NOMO-1 treated with dmso at 0.1 percent for 144 hours (cell line): ENCODE data around the gene PDLIM5.
"Not testable (repeated sequence)": the region's sequence is repeated elsewhere in the genome, so short reads cannot be mapped to it uniquely, and the experiment has no call there.

ENCODE experiments used
- DNase-seq: peaks from one replicate; lab custom pipeline; 2025; ENCODE audit not compliant: unreplicated experiment; lab: John Stamatoyannopoulos, UW

Gene PDLIM5

GRCh38 chr4:94551643-94552564 is 100.2 kb downstream of the PDLIM5 start:
- no peak for DNase-seq

GRCh38 chr4:94556047-94556446 is 104.3 kb downstream of the PDLIM5 start:
- DNase-seq, result not testable (repeated sequence)

- DNase-seq, result not testable (repeated sequence)
Measured at GRCh38 chr4:94557632-94558031, 105.9 kb downstream of the PDLIM5 start.

- no peak for DNase-seq
Measured at GRCh38 chr4:94558392-94558904, 106.7 kb downstream of the PDLIM5 start.

GRCh38 chr4:94559351-94559806 is 107.6 kb downstream of the PDLIM5 start:
- no peak for DNase-seq

- no peak for DNase-seq
Measured at GRCh38 chr4:94561249-94562024, 109.7 kb downstream of the PDLIM5 start.

- no peak for DNase-seq
Measured at GRCh38 chr4:94562285-94562684, 110.5 kb downstream of the PDLIM5 start.

- no peak for DNase-seq
Measured at GRCh38 chr4:94564252-94564651, 112.5 kb downstream of the PDLIM5 start.

GRCh38 chr4:94566420-94566819 is 114.7 kb downstream of the PDLIM5 start:
- DNase-seq, result no peak

- DNase-seq, result no peak
Measured at GRCh38 chr4:94567811-94568210, 116.1 kb downstream of the PDLIM5 start.

- no peak for DNase-seq
Measured at GRCh38 chr4:94570558-94570957, 118.8 kb downstream of the PDLIM5 start.

- no peak for DNase-seq
Measured at GRCh38 chr4:94571298-94571697, 119.6 kb downstream of the PDLIM5 start.

- DNase-seq, result no peak
Measured at GRCh38 chr4:94571715-94572114, 120.0 kb downstream of the PDLIM5 start.

GRCh38 chr4:94574050-94574449 is 122.3 kb downstream of the PDLIM5 start:
- DNase-seq, result no peak

- DNase-seq, result no peak
Measured at GRCh38 chr4:94574616-94575015, 122.9 kb downstream of the PDLIM5 start.

- DNase-seq, result no peak
Measured at GRCh38 chr4:94575652-94576051, 123.9 kb downstream of the PDLIM5 start.

- no peak for DNase-seq
Measured at GRCh38 chr4:94576210-94576609, 124.5 kb downstream of the PDLIM5 start.

- no peak for DNase-seq
Measured at GRCh38 chr4:94577136-94577535, 125.4 kb downstream of the PDLIM5 start.

- DNase-seq, result no peak
Measured at GRCh38 chr4:94578195-94578594, 126.5 kb downstream of the PDLIM5 start.

GRCh38 chr4:94581766-94582165 is 130.0 kb downstream of the PDLIM5 start:
- DNase-seq, result no peak

- DNase-seq, result no peak
Measured at GRCh38 chr4:94582517-94582916, 130.8 kb downstream of the PDLIM5 start.
